Stimulated activated CD8-positive, alpha-beta memory T cell treated with anti-CD3 and anti-CD28 coated beads, Interleukin-12 subunit alpha, Interleukin-12 subunit beta, amount 100 ng/mL, for 1 hour (primary cell): ENCODE results near the gene LINS1.
A peak's percentile ranks its signal among the peaks of the same experiment; 100 is the strongest.

ENCODE experiments used
- DNase-seq: peaks from one replicate; pipeline ENCODE4 v3.0.0-alpha.2; 2020; ENCODE audit warnings: low read depth

The LINS1 gene

DNA sequence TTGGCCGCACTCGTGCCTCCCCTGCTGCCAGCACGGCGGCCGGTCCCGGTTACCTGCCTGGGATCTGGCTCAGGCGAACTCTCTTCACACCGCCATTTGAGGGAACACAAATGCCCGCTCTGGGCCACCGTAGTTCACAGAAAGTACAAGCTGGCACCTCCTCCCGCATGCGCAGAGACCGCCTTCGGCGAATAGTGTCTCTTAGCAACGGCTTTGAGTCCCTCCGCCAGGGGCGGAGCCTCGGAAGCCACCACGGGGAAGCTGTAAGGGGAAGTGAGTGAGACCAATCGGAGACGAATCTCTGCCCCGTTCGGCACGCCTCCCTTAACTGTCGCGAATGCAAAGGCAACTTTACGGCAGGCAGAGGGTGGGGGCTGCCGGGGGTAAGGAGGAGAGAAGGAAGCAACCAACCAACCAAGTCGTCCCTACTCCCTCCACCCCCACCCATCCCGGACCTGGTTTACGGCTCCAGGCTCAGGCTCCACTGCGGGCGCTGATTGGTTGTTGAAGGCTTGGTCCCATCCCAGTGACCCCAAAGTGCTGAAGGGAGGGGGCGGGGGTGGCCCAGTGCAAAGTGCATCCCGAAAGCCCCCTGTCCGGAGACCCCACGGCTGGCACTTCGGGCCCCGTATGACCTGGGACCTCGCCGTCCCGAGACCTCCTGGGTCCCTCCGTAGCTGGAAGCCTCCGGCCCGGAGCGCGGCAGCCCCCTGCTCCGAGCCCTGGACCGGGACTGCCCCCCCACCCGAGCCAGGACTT lies at the start of gene LINS1, which contains the start of gene ASB7:
Gene LINS1 (minus strand): TSS at position 121 of the 759 bp plus-strand sequence. CDS start 21,342 bp downstream, outside the sequence.
Gene ASB7 (plus strand): TSS at position 526 of the 759 bp plus-strand sequence. CDS start 9,628 bp downstream, outside the sequence.
- DNase-seq = peak; percentile 100

DNA sequence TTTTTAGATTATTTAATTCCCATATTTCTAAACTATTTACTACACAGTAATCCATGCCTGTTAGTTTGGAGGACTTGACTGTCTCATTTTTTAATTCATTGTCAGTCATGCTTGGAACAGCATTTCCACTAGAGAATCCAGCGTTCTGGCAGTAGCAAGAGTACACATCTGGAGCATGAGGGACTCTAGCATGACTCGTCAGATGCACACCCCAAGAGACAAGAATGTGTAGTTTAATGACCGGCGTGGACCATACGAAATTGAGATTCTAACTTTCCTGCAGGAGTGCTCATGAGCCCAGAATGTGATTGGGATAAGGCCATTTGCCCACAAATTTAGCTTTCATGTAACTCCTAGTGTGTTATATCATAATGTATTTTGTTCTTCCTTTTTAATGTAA lies 49.3 kb upstream of the LINS1 start:
- DNase-seq = no peak

DNA sequence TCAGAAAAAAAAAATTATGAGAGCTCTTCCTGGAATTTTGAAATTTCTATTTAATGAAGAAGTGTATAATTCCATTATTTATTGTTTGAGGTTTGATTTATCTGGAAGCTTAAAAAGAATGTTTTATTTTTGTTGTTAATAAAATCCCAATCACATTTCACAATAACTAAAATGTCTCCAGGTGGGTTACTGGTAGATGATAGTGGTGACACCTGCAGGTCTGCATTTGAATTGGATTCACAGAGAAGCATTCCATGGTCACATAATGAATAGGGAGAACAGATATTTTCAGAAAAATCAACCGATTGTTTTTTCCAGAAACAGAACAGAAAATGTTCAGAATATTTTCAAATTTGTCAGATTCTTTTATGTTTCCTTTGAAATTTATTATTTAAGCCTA lies 48.7 kb upstream of the LINS1 start:
- DNase-seq = no peak

- DNase-seq = no peak
Observed at GRCh38 chr15:100648951-100649350, 47.0 kb upstream of the LINS1 start.

DNA sequence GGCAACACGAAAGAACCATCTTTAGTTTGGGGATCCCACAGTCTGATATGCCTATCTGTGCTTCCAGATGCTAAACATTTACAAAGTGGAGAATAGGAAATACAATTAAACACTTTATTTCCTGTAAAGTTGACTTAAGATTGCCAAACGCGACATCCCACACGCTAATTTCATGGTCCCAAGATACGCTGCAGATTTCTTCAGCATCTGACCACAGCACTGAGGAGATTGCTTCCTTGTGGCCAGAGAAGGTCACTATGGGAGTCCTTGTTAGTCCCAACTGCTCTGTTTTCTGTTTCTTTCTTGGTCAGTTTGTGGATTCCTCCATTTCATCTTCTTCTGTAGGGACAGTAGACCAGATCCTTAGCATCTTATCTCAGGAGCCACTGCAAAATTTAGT lies 43.7 kb upstream of the LINS1 start:
- no peak for DNase-seq

DNA sequence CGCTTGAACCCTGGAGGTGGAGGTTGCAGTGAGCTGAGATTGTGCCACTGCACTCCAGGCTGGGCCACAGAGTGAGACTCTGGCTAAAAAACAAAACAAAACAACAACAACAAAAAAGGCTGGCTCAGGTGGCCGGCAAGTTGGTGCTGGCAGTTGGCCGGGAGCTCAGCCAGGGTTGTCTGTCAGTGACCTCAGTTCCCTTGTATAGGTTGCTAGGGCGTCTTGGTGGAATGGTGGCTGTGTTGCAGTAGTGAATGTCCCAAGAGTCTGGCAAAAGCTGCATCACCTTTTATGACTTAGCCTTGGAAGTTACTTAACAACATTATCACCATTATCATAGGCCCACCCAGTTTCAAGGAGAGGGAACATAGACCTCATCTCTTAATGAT lies 41.0 kb upstream of the LINS1 start:
- no peak for DNase-seq

DNA sequence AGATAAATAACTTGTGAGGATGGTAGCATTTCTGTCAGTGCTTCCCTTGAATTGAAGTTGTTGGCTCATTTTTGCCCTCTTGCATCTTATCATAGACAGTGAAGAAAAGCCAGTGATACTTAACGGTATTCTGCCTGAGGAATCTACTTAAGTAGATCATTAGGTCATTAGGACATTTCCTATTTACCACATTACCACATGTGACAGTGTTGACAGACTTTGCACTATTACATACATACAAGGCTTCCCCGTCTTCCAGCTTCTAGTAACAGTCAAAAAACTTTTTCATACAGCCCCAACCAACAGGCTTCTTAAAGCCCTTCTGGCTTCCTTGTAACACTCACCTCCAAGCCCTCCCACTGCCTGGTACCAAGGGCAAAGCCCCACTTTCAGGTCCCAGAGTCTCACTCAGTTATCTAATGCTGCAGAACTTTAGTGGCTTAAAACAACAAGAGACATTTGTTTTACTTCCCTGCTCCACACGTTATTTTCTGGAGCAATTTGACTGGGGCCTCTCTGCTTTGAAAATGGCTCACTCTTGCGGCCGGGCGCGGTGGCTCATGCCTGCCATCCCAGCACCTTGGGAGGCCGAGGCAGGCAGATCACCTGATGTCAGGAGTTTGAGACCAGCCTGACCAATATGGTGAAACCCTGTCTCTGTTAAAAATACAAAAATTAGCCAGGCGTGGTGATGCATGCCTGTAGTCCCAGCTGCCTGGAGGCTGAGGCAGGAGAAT lies 40.4 kb upstream of the LINS1 start:
- DNase-seq = no peak

- no peak for DNase-seq
Observed at GRCh38 chr15:100638177-100638730, 36.3 kb upstream of the LINS1 start.

- no peak for DNase-seq
Observed at GRCh38 chr15:100635406-100636071, 33.6 kb upstream of the LINS1 start.

- no peak for DNase-seq
Observed at GRCh38 chr15:100633763-100634075, 31.7 kb upstream of the LINS1 start.

DNA sequence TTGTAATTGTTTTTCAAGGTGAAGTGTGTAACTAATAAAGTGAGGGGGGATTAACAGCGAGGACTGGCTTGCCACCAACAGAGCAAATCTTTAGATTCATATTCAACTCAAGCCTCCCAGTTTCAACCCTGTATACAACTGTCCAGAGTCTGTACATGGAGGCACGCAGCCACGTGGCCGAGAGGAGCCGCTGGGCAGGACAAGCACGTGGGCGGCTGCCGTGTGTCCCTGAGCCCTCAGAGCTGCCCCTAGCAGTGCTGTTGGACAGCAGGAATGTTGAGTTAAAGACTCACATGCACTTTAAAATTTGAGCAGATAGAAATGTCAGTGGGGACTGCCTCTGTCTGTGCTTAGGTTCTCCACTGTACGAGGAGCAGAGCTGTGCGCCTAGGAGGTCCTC lies 29.8 kb upstream of the LINS1 start:
- no peak for DNase-seq

- DNase-seq = no peak
Observed at GRCh38 chr15:100628746-100629145, 26.8 kb upstream of the LINS1 start.

DNA sequence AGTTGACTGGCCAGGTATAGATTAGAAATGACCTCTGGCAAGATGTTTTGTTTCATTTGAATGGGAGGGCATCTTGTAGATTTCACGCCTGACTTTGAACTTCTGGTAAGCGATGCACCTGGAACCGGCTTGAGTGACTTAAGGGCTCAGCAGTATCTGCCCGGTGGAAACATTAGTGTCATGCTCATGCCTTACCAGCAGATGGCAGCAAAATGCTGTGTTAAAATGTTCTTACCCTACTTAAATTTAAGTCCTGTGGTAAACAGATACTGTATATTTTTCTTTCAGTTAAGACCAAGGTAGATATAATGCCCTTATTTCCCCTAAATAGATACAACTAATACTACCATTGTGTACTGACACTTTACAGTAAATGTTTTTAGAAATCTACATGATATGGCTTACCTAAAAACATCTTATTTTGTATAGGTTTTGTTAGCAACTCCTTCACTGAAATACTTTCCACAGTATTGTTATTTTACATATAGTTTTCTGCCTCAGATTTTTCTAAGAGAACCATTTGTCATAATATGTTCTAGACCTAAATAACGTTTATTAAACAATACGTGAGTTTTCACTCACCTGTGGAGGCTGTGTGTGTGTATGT lies 25.9 kb upstream of the LINS1 start:
- peak; percentile 48 for DNase-seq

GRCh38 chr15:100623301-100623700 lies 21.3 kb upstream of the LINS1 start:
- DNase-seq = no peak

GRCh38 chr15:100616700-100617099 lies 14.7 kb upstream of the LINS1 start:
- no peak for DNase-seq

- no peak for DNase-seq
Observed at GRCh38 chr15:100615801-100616200, 13.8 kb upstream of the LINS1 start.

DNA sequence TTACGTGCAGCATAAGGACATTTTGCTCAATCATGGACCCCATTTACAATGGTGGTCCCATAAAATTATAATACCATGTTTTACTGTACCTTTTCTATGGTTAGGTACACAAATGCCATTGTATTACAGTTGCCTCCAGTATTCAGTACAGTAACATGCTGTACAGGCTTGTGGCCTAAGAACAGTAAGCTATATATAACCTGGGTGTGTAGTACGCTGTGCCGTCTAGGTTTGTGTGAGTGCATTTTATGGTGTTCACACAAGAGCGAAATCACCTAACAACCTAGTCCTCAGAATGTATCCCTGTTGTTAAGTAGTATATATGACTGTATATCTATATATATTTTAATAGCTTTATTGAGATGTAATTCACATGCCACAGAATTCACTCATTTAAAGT lies 12.9 kb upstream of the LINS1 start:
- no peak for DNase-seq

- no peak for DNase-seq
Observed at GRCh38 chr15:100614336-100614735, 12.4 kb upstream of the LINS1 start.

DNA sequence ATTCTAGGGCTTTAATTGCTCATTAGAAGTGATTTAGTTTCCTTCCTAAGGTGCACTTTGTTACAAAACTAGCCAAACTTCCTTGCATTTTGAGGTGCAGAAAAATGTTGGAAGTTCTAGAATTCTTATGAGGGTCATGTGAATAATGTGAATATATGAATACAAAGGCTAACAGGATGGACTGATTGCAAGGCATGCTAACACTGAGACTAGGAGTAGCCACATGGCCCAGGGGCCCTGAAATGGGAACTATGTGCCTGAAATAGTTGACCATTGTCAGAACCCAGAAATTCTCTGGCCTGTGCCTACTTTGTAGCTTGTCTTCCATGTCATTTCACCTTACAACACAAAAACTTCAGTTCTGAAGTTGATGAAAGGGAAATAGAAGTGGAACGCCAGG lies 11.2 kb upstream of the LINS1 start:
- no peak for DNase-seq

DNA sequence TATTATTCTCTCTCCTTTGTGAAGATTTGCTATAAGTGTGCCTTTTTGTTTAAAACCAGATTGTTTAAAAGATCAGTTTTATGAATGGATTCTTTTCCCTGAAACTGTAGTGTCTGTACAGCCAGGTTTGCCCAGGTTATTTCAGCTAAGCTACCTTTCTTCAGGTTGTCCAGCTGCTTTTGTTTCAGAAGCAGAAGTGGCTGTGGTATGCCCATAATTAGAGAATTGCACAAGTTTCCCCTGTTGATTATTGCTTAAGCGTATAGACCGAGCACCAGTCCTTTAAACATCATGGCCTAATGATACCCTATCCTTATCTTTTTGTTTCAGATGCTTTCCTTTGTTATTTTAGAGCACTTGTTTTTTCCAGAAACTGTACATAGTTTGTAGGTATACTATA lies 10.6 kb upstream of the LINS1 start:
- DNase-seq = no peak

DNA sequence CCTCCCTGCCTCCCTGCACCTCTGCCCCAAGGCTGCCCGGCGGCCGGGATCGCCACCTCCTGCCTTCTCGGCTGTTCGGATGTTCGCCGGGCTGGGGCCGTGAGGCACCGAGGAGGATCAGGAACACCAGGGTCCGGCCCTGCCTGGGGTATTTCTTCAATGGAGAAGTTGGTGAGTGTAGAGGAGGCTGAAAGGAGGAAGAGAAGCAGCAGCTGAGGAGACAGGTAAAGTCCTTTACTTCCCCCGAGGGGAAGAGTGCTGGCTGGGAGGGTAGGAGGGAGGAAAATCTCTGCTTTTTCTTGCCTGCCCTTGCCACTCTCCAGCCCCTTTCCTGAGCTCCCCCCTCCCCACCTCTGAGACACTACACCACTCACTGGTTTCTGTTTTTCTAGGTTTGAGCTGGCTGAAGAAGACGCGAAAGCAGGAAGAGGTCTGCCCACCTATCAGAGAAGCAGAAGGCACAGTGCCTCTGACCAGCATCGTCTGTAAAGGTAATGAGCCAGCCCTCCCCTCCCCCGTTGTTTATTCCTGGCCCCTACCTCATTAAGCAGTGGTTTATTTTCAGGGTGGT lies 924 bp upstream of the LINS1 start:
- DNase-seq = no peak

GRCh38 chr15:100601617-100602063 lies 344 bp downstream of the LINS1 start:
- no peak for DNase-seq
